ENCODE results near the gene ANXA8L1.
"Not testable (repeated sequence)": the region's sequence is repeated elsewhere in the genome, so short reads cannot be mapped to it uniquely, and the experiment has no call there.

The ANXA8L1 gene

GRCh38 chr10:46440942-46441341 is 65.4 kb downstream of the ANXA8L1 start:
- not testable (repeated sequence) for H3K4me3 ChIP-seq (ENCODE audit: insufficient read depth, low read depth, low read length, poor library complexity, severe bottlenecking); H3K27ac ChIP-seq (ENCODE audit: insufficient read depth, low read length, poor library complexity, severe bottlenecking); H3K9me3 ChIP-seq (ENCODE audit: control insufficient read depth, low read length); H3K36me3 ChIP-seq (ENCODE audit: control insufficient read depth, insufficient read depth, low read length); H3K4me1 ChIP-seq (ENCODE audit: control insufficient read depth, insufficient read depth, low read length, poor library complexity, severe bottlenecking); DNase-seq; H3K27me3 ChIP-seq (replicated peaks; ENCODE audit: control insufficient read depth, insufficient read depth, low read length, poor library complexity, severe bottlenecking)
